Measurements from ENCODE around the gene APC2.

APC2 gene

GRCh38 chr19:1481893-1482360, 32.0 kb downstream of the APC2 start:
- DNase-seq (ENCODE audit: low spot score): no peak

- no peak for DNase-seq (ENCODE audit: low spot score)
Measured at GRCh38 chr19:1482361-1483130, 32.6 kb downstream of the APC2 start.

- DNase-seq (ENCODE audit: low spot score): no peak
Measured at GRCh38 chr19:1483131-1483978, 33.4 kb downstream of the APC2 start.

- no peak for DNase-seq (ENCODE audit: low spot score)
Measured at GRCh38 chr19:1483979-1484428, 34.1 kb downstream of the APC2 start.

- DNase-seq (ENCODE audit: low spot score): no peak
Measured at GRCh38 chr19:1486720-1487575, 37.0 kb downstream of the APC2 start.

GRCh38 chr19:1487576-1488281, 37.8 kb downstream of the APC2 start:
- DNase-seq (ENCODE audit: low spot score): no peak

GRCh38 chr19:1488282-1488601, 38.3 kb downstream of the APC2 start:
- no peak for DNase-seq (ENCODE audit: low spot score)

- no peak for DNase-seq (ENCODE audit: low spot score)
Measured at GRCh38 chr19:1489463-1490310, 39.8 kb downstream of the APC2 start.

- DNase-seq (ENCODE audit: low spot score): peak; percentile 91
Measured at GRCh38 chr19:1490311-1491113, 40.6 kb downstream of the APC2 start, which contains the start of gene PCSK4. TSS of gene PCSK4 (minus strand) at chr19:1490350. CDS start at chr19:1490346, 4 bp downstream.

- no peak for DNase-seq (ENCODE audit: low spot score)
Measured at GRCh38 chr19:1491114-1491848, 41.4 kb downstream of the APC2 start, which contains the start of gene REEP6. TSS of gene REEP6 (plus strand) at chr19:1491181. CDS start at chr19:1491270, 89 bp downstream.

GRCh38 chr19:1491849-1492170, 41.9 kb downstream of the APC2 start:
- no peak for DNase-seq (ENCODE audit: low spot score)

GRCh38 chr19:1492474-1493006, 42.6 kb downstream of the APC2 start:
- no peak for DNase-seq (ENCODE audit: low spot score)

- DNase-seq (ENCODE audit: low spot score): no peak
Measured at GRCh38 chr19:1494115-1494815, 44.3 kb downstream of the APC2 start.

- no peak for DNase-seq (ENCODE audit: low spot score)
Measured at GRCh38 chr19:1495051-1495798, 45.3 kb downstream of the APC2 start.

- DNase-seq (ENCODE audit: low spot score): no peak
Measured at GRCh38 chr19:1495799-1496713, 46.1 kb downstream of the APC2 start.

Data from HuH-7 (cell line).